HPDE6-E6E7 (cell line): ENCODE data around the gene GPAM.
"Not testable (repeated sequence)": the region's sequence is repeated elsewhere in the genome, so short reads cannot be mapped to it uniquely, and the experiment has no call there.

ENCODE experiments used
- DNase-seq: peaks from one replicate; pipeline ENCODE4 v3.0.0; 2011; ENCODE audit warnings: missing footprints; ENCODE audit errors: extremely low spot score

The GPAM gene

GRCh38 chr10:112183329-112184051, at the start of gene GPAM:
TSS of gene GPAM (minus strand) at chr10:112183765. CDS start at chr10:112181784, 1,981 bp downstream.
- peak; percentile 81 for DNase-seq

DNA sequence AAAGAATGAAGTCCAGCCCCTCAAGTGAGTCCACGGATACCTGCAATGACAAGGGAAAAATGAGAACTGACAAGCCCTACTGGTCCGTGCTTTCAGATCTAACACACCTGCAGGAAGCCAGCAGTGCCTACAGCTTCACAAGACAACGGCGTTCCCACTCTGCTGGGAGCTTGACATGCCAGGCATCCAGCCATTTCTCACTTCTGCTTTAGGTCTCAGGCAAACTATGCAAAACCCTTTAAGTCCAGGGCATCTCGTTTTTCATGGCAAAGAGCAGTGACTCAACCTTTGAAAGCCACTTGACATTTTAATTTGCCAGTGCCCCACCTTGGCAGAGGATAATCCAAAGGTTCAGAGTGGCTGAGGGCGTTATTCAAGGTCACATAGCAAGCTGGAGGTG, 49.1 kb upstream of the GPAM start:
- no peak for DNase-seq

DNA sequence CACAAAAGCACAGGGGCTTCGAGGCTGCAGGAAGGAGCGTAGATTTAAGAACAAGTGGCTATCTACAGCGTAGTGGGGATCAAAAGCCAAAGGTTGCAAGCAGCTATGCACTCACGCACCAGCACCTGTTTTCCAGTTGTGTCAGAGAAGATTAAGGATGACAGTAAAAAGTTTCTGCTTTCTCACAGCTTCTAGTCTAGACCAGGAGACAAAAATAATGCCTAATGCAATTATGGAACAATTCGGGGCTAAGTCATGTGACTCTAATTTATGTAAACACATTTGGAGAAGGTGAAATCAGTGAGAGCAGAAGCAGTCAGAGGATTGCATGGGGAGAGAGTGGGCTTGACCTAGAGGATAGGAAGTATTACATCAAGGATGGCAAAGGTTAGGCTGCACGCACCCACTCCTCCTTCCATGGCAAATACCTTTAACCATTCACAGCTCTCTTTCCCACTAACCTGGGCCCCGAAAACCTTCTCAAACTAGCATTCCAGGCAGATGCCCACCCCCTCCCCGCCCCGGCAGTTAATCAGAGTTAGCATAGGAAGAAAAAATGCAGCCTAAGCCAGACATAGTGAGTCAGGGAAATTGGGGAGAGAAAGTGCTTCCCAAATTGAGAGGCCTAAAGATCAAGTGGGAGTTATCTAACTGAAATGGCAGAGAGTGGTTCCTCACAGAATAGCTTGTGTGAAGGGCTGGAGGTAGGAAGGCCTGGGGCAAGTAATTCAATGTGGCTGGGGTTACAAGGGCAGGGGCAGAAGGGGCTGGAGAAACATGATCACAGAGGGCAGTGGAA, 48.2 kb upstream of the GPAM start:
- DNase-seq: no peak

GRCh38 chr10:112230325-112230988, 46.9 kb upstream of the GPAM start:
- DNase-seq: no peak

DNA sequence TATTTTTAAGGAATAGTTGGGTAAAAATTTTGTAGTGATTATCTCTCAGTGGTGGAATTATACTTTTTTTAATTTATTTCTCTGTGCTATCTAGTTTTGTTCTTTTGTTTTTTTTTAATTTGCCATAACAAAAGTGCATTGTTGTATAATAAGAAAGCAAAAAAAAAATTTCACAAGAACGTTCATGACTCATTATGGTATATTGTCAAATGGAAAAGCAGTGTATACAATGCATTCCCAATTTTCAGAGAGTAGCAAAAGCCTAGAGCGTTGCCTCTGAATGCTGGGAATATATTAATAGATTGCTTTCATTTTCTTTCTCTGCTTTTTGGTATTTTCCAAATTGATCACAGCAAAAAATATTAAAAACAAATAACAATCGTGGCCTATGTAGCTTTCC, 46.3 kb upstream of the GPAM start:
- DNase-seq: no peak

- DNase-seq: no peak
Measured at GRCh38 chr10:112229096-112229495, 45.5 kb upstream of the GPAM start.

- DNase-seq: not testable (repeated sequence)
Measured at GRCh38 chr10:112228366-112229088, 45.0 kb upstream of the GPAM start.

- no peak for DNase-seq
Measured at GRCh38 chr10:112227331-112227987, 43.9 kb upstream of the GPAM start.

DNA sequence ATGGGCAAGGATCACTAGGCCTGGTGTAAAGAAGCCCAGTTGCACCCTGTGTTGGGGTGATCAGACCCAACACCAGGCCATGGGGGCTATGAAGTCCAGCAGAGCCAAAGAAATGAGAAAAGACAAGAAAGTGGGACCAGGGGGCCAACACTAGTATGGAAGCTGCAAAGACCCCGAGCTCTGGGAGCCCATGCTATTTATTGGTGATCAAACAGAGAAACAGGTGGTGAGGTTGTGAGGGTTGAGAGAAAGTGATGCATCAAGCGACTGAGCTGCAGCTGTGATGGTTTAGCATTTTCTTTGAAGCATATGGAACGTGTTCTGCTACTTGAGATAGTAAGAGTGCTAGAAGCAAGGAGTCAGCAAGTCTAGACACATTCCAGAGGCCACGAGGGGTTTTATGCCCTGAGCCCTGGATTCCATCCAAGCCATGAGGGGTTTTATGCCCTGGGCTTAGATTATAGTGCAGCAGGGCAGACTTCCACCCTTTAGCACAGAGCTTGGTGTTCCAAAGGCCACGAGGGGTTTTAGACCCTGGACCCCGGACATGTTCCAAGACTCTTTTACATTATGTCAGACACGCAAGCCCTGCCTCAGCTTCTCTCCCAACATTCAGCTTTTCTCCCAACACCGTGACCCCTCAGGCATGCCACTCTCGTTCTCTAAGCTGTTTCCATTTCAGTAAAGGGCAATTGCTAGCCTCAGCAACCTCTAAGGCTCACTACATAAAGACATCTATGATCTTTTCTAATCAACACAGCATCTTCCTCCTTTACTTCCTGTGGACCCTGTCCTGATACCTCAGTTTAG, 43.1 kb upstream of the GPAM start:
- no peak for DNase-seq

DNA sequence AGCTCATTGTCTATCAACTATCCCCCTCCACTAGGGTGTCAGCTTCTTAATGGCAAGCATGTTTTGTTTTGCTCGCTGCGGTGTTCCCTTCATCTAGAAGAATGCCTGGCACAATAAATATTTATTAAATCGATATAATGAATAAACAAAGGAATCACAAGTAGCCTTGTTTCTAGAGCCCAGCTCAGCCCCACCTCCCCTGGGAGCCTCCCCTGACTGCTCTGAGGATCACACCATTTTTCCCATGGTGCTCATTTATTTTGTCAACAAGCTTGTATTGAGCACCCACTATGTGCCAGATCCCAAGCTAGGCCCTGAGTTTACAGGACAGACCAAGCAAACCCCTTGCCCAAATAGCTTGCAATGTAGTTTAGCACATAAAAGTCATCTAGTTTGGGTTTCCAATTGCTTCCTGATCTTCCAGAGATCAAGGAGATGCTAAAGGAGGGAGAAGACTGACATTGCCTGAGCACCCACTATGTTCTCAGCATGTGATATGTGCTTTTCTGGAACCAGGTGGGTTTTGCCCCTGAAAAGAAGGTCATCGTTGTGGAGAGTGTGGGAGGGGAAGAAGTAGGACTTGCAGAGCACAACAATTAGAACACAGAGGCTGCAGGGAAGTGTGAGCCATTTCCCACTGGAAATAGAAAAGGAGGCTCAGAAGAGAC, 42.3 kb upstream of the GPAM start:
- DNase-seq: no peak

GRCh38 chr10:112224933-112225529, 41.5 kb upstream of the GPAM start:
- DNase-seq: no peak

DNA sequence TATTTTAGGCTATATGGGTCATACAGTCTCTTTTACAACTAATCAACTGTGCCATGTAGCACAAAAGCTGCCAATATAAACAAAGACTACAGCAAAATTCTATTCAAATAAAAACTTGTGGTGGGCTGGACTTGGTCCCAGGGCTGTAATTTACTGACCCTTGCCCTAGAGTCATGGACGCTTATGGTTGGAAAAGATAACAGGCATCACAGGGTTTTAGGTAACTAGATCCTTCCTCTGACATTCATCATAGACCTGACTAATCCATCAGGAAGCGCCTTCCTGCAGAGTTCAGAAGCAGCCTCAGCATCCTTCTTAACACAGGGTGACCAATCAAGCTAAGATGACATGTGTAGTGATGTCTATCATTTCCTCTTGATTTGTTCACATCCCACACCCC, 40.2 kb upstream of the GPAM start:
- no peak for DNase-seq

DNA sequence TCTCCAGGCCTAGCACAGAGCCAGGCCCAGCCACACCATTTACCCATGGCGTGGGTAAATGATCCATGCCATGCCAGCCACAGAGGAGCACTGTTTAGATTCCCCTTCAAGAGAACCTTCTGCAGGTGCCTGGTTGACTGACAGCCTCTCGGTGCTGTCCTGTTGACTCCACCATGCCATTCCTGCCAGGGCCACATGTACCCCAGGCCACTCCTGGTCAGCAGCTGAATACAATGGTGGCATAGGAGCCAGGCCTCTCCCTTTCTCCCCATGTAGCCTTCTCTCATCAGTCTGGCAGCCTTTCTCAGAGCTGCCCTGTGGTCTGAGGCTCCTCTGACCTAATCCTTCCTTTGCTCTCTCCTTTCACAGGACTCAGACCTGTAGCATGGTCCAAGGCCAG, 39.2 kb upstream of the GPAM start:
- DNase-seq: no peak

- no peak for DNase-seq
Measured at GRCh38 chr10:112221545-112221944, 38.0 kb upstream of the GPAM start.

DNA sequence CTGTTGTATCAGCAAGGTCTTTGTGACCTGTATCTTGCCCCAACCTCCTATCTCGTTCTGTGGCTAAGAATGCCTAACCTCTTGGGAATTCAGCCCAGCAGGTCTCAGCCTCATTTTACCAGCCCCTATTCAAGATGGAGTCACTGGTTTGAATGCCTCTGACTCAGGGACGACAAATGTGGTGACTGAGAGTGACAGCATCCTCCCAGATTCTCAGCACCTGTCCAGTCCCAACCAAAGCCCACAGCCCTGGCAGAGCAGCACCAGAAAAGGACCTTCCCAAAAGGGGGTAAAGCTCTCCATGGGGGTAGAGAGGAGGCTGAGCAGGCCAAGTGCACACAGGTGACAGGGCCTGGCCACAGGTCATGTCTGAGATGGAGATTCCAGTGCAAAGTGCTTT, 35.4 kb upstream of the GPAM start:
- DNase-seq: no peak

DNA sequence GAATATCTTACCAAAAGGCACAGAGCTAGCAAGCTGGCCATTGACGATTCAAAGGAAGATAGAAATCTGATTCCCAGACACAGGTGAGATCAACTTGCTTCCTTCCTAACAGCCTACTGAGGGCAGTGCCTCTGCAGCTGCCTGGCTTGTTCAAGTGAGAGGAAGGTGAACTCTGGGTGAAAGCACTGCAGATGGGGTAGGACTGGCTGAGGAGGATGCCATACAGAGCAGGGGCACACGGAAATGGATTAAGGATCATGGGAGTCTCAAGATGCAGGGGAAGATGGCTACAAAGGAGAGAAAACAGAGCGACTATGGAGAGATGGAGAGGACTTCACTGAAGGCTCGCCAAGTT, 34.4 kb upstream of the GPAM start:
- no peak for DNase-seq

DNA sequence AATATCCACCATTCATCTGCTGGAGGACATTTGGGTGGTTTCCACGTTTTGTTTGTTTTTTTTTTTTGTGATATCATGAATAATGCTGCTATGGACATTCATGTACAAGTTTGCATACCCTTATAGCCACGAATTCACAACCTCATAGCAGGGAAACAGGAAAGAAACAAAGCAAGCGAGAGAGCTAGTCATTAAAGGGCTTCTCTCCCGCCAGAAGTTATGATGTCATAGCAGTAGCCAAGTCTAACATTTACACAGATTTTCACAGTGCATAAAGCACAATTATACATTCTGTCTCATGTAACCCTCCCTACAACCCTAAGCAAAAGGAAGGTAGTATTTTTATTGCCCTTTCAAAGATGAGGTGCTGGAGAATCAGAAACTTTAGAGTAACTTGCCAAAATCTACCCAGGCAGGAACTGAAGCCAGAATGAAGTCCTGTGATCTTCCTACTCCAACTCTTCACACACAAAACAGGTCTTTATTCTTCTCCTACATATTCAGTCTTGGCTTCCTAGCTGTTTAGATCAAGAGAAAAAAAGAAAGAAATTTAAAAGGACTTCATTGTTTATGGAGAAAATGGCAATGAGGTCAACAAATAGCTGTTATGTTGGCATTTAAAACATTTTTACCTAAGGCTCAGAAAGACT, 33.9 kb upstream of the GPAM start:
- no peak for DNase-seq

GRCh38 chr10:112216966-112217365, 33.4 kb upstream of the GPAM start:
- no peak for DNase-seq

- no peak for DNase-seq
Measured at GRCh38 chr10:112216151-112216550, 32.6 kb upstream of the GPAM start.
